Frontal cortex (tissue), 4 donors: ENCODE results near the gene NPW. TPM values are rescaled to one million over a fixed set of nuclear protein-coding genes. Genes with fewer than 3 reads are reported as not detected.
A peak's percentile ranks its signal among the peaks of the same experiment; 100 is the strongest.

Source experiments
- DNase-seq, 2 donors: peaks; one replicate each; pipeline ENCODE4 v3.0.0; 2012; ENCODE audit warnings: low spot score in 2 of 2
- FAIRE-seq: peaks from 2 replicates; lab custom pipeline; 2012; peaks lifted over from hg19 to GRCh38; lab: Jason Lieb, UNC
- total RNA-seq: library from RNA; depleted of rRNA; stranded (reverse); fragments of >200 nt; gene quantifications from one replicate; pipeline ENCODE4 v1.2.3, GENCODE V29; 2014
- donor health status: control.
- donor health status: control.
- donor health status: control.

Gene NPW
- total RNA-seq, 1 donor from 2014 or later: not detected

DNA sequence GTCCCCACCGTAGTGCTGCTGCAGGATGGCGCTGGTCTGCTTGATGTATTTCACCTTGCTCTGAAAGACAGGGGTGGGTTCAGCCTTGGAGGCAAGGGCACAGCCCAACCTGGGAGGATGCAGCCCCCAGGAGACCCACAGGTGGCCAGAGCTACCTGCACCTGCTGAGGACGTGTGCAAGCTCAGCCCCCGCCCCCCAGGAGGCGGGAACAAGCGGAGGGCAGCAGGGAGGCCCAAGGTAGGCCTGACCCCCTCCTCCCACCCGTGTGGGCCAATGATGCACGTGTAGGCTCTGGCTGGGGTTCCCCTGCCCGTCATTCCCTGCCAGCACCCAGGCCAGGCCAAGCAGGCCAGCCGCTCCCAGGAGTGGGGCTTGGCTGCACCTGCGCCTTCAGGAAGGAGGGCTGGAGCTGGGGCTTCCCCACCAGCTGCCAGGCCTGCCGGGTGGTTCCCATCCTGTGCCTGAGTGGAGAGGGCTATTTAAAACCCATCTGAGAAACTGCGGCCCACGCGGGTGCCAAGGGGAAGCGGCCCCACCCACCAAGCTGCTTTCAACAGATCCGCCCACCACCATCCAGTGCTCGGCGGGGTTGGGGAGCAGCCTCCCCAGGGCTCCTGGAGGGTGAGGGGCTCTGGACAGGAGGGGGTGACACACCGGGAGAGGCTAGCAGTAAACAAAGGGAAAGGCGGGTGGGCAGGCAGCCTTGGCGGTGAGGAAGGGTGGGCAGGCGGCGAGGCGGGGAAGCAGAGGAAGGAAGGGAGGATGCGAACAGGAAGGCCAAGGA, 24.3 kb downstream of the NPW start:
- DNase-seq (no peak), FAIRE-seq (no peak)

DNA sequence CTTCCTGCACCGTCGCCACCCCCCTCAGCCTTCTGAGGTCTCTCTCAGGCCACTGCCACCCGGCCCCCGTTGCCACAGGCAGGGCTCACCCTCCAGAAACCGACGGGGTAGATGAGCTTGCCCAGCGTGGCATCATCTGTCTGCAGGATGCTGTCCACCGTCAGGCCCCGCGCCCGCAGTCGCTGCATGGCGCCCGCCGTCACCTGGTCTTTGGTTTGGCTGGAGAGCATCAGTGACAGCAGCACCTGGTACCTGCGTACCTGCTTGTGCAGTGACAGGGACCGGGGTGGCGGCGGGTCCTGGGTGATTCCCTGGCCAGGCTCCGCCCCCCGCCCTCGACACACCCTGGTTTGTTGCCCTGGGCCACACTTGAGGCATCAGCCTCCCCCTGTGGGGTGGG, 25.0 kb downstream of the NPW start:
- DNase-seq (no peak), FAIRE-seq (no peak)

DNA sequence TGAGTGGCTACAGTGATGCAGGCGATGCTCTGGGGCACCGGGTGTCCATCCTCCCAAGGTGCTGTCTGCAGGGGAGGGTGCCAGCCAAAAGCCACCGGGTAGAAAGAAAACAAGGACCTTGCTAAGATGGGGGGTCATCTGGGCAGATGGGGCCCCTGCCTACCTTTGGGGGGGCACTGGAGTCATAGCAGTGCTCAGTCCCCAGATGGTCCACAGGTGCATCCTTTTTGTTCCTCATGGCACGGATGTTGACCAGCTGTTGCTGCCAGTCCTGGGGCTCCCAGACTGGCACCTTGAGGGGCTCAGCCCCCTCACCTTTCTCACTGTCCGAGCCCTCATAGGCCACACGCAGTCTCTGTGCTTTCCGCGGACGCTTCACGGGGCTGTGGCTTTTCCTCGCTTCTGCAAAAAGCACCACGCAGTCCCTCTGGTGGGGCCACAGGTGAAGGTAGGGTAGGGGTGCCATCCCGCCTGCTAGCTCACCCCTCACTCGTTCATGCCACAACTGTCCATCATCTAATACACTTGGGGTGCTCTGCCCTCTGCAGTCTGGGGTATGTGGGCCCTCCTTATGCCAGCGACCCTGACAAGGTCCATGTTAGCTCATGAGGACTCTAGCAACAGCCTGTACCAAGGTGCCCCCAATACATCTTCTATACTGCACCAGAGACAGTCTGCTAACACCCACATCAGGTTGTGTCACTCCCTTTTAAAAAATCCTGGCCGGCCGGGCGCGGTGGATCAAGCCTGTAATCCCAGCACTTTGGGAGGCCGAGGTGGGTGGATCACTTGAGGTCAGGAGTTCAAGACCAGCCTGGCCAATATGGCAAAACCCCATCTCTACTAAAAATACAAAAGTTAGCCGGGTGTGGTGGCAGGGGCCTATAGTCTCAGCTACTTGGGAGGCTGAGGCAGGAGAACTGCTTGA, 26.6 kb downstream of the NPW start:
- no peak for DNase-seq
- no peak for FAIRE-seq

DNA sequence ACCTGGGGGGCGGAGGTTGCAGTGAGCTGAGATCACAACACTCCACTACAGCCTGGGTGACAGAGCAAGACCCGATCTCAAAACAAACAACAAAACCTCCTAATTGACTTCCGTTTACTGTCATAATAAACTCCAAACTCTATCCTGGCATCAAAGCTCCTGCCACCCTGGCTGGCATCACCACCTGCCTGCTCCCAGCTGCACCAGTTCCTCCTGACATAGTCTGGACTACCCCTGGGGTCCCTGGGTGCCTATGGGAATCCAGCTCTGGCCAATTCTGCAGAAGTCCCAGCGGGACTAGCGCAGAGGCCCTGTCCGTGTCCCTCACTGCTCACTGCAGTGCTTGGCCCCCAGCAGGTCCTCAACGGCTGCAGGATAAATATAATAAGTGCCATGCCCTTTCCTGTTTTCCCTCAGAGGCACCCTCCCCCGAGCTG, 27.3 kb downstream of the NPW start:
- DNase-seq (no peak), FAIRE-seq (no peak)

DNA sequence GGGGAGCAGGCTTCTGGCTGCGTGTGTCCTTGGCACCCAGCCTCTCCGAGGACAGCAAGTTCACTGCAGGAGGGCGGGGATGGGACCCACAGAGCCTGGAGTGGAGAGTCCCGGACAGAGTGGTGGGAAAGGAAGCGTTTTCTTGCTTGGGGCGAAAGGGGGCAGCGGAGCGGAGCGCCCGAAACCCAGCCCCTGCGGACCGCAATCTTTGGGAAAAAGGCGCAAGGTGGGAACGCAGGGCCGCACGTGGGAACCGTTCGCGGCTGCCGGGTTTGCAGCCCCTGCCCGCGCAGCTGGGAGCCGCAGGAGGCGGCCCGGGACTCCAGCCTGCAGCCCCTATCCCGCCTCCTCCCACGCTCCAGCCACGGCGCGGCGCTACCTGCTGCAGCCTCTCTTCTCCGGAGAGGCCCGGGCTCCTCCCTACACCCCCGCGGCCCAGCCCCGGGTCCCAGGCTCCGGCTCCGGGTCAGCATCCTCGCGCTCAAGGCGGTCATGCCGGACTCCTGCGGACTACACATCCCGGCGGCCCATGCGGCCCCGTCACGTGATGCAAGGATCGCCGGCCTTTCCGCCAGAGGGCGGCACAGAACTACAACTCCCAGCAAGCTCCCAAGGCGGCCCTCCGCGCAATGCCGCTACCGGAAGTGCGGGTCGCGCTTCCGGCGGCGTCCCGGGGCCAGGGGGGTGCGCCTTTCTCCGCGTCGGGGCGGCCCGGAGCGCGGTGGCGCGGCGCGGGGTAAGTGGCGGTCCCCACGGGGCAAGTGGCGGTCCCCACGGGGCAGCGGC, 27.9 kb downstream of the NPW start, which contains the start of the genes NTHL1 and TSC2:
TSS of gene NTHL1 (minus strand) at position 505 of the 786 bp plus-strand sequence. CDS start at position 494, 11 bp downstream.
TSS of gene TSC2 (plus strand) at position 656 of the 786 bp plus-strand sequence. CDS start 631 bp downstream, outside the sequence.
- peak; percentile 98 to 99 for DNase-seq
- no peak for FAIRE-seq

DNA sequence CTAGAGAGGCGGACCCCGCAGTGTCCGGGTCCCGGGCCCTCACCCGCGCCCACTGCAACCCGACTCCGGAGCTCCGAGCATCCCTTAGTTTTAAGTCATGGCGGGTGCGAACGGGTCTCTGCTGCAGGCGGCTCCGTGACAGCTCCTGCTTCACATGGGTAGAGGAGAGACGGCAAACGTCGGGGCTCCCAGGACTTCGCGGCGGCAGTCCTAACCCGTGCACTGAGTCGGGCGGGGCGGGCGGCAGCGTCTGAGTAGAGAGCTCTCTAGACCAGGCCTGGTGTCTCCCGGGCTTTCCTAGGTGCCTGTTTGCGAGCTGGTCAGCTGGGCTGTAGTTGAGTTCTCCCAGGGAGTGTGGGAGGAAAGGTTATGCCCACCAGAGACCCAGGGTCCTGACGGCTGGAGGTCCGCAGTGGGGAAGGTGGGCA, 28.5 kb downstream of the NPW start:
- DNase-seq (no peak), FAIRE-seq (no peak)

DNA sequence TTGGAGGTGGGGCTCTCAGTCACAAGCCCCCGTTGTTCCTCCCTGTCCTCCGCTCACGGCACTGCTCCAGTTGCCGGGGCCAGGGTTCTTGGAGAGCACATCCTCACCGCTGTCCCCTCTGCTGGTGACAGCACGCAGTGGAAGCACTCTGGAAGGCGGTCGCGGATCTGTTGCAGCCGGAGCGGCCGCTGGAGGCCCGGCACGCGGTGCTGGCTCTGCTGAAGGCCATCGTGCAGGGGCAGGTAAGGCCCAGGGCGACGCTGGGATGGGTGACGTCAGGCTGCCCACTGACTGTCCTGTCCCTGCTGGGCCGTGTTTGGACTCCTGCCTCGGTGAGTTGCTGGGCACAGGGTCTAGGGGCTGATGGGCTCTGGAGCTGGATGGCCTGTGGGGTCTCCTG, 33.6 kb downstream of the NPW start:
- DNase-seq (no peak), FAIRE-seq (no peak)

DNA sequence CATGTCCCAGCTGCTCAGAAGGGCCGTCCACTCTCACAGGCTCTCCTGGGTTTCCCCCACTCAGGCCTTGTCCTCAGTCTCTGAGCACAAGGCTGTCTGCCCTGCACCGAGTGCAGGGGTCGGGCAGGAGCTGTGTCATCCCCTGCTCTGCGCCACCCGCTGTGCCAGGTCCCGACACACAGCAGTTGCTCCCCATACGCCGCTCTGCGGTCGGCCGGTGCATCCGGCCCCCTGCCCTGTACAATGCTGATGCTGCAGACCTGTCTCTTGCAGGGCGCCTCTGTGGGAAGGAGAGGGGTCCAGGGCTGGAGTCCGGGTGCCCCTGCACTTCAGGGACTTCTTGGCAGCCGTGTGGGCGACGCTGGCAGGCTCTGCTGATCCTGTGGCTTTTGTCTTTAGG, 34.3 kb downstream of the NPW start:
- no peak for FAIRE-seq
- no peak for DNase-seq

DNA sequence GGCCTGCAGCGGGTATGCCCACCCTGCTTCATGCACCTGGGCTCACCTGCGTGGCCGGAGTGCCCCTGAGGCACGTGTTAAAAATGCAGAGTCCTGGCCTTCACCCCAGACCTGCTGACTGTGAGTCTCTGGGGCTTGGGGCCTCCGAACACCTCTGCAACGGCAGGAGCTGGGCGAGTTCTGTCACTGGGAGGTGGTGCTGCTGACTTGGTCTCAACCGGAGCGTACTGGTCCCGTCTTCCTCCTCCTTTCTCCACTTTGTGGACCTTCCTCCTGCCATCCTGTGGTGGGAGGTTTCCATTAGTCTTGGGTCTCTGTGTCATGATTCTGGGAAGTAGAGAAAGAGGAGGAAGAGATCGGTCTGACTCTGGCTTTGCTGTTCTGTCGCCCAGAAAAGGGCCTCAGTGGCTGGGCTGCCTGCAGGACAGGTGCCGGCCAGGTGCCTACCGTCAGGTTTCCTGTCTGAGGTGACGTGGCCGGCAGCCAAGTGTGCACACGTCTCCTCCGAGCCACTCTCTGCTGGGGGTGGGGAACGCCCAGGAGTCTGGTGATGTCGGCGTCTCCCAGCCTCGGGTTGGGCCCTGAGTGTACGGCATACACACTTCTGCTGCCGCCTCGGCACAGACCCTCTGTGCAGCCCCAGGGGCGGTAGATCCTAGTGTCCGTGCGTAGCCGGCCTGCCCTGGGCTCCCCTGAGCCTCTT, 35.1 kb downstream of the NPW start:
- FAIRE-seq: no peak
- no peak for DNase-seq

DNA sequence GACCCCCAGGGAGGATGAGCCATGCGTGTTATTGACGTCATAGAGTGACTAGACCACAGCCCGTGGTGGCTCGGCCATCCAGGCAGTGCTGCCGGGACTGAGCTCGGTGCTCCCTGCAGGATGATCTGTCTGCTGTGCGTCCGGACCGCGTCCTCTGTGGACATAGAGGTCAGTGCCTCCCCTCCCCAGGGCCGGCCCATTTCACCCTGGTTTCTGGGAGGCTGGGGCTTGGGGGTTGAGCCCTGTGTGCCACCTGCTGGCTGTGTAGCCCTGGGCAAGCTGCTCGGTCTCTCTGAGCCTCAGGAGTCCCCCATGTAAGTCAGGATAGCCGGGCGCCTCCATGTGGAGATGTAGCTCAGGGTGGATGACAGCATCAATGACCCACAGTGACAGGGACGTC, 36.5 kb downstream of the NPW start:
- no peak for FAIRE-seq

DNA sequence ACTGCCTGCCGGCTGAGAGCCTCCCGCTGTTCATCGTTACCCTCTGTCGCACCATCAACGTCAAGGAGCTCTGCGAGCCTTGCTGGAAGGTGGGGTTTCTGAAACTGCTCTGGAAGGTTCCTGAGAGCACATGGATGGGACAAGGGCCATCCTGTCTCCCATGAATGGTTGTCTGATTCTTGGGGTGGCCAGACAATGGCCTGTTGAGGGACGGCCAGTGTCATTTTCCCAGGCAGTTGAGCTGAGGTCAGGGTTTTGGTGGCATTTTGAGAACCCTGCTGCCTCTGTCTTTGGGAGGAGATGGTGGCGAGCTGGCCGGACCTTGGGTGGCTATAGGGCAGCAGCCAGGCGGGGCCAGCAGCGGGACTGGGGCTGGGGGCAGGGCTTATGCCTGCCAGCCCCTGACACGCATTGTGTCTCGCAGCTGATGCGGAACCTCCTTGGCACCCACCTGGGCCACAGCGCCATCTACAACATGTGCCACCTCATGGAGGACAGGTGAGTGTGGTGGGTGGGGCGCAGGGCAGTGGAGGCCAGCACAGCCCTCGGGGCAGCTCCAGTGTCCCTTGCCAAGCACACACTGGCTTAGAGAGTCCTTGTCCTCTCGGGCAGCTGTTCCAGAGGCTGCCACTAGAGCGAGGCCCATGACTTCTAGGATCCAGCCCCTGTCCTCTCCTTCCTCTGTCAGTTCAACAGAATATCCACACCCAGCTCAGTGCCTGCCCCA, 37.3 kb downstream of the NPW start:
- no peak for FAIRE-seq
- DNase-seq: no peak

More for the DNA sequence above, 36.5 kb downstream of the NPW start:
- no peak for DNase-seq

DNA sequence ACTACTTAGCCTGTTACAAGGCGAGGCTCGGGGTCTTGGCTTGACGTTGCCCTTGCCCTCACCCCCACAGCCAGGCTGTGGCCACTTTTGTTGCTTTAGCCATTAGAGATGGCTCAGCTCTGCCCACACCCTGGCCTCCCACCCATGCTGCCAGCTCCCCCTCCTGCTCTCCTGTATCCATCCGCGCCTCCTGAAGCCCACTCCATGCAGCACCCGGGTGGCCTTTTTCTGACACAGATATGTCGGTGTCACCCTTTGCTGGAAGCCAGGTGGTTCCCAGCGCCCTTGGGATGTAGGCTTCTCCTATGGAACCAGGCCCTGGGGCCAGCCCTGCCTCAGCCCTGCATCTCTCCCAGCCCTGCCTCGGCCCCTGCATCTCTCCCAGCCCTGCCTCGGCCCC, 37.9 kb downstream of the NPW start:
- no peak for FAIRE-seq
- DNase-seq: no peak

DNA sequence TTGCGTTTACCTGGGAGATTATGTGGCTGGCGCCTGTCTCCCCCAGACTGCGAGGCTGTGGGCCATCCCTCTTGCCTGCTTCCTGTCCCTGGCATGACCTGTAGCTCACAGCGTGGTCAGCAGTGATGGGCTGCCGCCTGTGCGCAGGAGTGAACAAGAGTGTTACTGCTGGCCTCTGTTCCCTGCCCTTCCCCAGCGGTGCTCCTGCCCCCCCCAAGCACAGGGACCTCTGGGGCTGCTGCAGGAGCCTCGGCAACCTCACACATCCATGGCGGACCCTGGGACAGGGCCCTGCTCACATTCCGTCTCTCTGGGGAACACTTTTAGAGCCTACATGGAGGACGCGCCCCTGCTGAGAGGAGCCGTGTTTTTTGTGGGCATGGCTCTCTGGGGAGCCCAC, 38.8 kb downstream of the NPW start:
- FAIRE-seq (no peak), DNase-seq (no peak)

DNA sequence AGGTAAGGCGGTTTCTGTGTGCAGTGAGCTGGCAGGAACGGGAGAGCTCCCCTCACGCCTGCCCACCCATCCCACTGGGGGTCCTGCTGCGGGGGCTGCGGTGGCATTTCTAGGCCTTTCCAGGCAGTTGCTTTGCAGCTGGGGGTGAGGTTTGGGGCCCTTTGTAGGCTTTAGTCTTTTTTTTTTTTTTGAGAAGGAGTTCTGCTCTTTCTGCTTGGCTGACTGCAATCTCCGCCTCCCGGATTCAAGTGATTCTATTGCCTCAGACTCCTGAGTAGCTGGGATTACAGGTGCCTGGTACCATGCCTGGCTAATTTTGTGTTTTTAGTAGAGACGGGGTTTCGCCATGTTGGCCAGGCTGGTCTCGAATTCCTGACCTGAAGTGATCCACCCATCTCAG, 39.3 kb downstream of the NPW start:
- DNase-seq: no peak
- FAIRE-seq: no peak

DNA sequence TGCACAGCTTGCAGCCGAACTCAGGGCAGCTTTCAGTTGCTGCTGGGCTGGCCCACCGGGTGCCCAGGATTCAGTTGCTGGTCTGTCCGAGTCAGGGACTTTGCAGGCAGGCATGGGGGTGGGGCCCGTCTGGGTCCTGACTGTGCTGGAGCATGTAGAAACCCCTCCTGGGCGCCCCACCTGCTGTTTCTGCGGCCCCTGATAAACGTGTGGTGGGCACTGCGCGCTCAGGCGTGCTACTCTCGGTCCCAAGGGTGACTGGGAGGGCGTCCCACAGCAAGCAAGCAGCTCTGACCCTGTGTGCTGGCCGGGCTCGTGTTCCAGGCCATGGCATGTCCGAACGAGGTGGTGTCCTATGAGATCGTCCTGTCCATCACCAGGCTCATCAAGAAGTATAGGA, 40.8 kb downstream of the NPW start:
- DNase-seq (no peak), FAIRE-seq (no peak)

DNA sequence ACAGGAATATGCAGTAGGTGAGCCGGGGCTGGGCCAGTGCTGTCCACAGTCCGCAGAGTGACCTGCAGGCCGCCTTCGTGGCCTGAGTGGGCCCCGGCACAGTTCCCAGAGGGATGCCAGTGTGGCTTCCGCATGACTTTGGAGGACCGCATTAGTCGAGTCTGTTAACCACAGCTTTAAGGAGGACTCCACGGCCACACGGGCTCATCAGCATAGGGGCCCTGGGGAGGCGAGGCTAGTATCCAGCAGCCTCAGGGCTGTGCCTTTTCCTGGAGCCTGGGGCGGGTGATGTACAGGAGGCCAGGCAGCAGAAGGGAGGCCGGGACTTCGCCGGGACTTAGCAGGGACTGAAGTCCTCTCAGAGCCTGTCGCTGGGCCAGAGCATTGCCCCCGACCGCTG, 41.4 kb downstream of the NPW start:
- FAIRE-seq (no peak), DNase-seq (no peak)

DNA sequence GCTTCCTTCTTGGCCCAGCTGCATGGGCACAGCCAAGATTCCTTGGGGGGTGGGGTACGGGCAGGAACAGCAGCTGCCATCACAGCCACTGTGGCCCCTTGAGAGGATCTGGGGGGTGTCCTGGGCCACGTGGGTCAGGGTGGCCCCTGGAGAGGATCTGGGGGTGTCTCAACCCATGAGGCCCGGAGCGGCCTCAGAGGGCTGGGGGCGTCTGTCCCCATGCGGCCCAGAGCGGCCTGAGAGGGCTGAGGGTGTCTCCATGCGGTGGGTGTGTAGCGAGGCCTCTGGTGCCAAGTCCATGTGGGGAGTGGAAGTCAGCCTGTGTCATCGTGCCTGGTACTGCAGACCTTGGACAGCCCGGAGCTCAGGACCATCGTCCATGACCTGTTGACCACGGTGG, 41.9 kb downstream of the NPW start:
- FAIRE-seq (no peak), DNase-seq (no peak)

DNA sequence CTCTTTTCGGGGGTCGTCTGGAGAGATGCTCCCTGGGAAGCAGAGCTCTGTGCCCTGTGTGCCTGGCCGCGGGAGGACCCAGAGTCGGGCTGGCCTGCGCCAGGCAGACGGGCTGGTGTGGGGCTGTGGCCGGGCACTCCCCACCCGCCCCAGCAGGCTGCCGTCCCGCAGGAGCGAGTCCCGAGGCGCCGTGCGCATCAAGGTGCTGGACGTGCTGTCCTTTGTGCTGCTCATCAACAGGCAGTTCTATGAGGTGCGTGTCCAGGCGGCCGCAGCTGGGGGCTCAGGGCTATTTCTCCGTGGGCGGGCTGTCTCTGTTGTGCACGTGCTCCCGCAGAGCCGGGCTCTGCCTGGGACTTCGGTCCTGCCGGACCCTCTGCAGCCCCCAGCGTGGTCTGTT, 43.2 kb downstream of the NPW start:
- FAIRE-seq: no peak
- DNase-seq: no peak

DNA sequence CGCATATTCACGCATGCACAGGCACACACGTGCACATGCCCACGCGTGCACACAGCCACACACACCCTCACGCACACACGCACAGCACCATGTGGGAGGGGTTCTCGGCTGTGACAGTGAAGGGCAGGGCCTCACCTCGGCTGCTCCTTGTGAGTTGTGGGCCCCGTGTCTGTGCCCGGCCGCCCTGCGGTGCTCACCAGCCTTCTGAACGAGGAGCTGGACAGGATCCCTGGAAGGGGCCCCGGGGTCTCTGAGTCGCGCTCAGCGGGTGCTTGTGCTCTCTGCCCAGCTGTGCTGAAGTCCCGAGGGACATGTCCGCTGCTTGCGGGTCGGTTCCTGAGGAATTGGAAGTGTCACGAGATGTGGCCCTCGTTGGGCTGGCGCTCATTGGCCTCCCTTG, 44.3 kb downstream of the NPW start:
- DNase-seq (no peak), FAIRE-seq (no peak)
